Measurements from ENCODE around the gene GGT5. TPM values are rescaled to one million over a fixed set of nuclear protein-coding genes. Genes with fewer than 3 reads are reported as not detected.

GGT5 gene
- total RNA-seq, 1 donor from 2014 or later, result 21.1 TPM

DNA sequence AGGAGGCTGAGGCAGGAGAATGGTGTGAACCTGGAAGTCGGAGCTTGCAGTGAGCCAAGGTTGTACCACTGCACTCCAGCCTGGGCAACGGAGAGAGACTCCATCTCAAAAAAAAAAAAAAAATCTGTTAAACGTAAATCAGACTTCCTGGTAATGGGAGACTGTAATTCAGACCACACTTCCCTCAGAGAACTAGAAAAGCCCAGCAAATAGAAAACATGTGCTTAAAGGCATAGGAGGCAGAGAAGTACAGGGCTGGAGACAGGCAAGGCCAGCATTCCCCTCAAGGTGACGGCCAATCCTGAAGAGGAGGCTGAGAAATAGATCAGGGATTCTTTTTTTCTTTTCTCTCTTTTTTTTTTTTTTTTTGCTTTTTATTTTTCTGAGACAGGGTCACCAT, 8.2 kb downstream of the GGT5 start:
- H3K27me3 ChIP-seq (ENCODE audit: low read depth), result no peaks in the 10 kb centered on the region
- TF ChIP-seq, protein P1, sequence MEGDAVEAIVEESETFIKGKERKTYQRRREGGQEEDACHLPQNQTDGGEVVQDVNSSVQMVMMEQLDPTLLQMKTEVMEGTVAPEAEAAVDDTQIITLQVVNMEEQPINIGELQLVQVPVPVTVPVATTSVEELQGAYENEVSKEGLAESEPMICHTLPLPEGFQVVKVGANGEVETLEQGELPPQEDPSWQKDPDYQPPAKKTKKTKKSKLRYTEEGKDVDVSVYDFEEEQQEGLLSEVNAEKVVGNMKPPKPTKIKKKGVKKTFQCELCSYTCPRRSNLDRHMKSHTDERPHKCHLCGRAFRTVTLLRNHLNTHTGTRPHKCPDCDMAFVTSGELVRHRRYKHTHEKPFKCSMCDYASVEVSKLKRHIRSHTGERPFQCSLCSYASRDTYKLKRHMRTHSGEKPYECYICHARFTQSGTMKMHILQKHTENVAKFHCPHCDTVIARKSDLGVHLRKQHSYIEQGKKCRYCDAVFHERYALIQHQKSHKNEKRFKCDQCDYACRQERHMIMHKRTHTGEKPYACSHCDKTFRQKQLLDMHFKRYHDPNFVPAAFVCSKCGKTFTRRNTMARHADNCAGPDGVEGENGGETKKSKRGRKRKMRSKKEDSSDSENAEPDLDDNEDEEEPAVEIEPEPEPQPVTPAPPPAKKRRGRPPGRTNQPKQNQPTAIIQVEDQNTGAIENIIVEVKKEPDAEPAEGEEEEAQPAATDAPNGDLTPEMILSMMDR (IDR thresholded peaks at IDR 0.05; ENCODE audit: borderline replicate concordance), result no peak
- DNase-seq, result no peak
- no peaks in the 10 kb centered on the region for H3K9me3 ChIP-seq (replicated peaks)
- intact Hi-C loops (cut with micrococcal nuclease), result no loop called here
- H3K4me3 ChIP-seq, result no peak overlapping the region
- H3K36me3 ChIP-seq, result no peaks in the 10 kb centered on the region
- no peak overlapping the region for H3K27ac ChIP-seq (replicated peaks)
- H3K4me1 ChIP-seq, result peaks cover 3% of the 10 kb centered on the region

DNA sequence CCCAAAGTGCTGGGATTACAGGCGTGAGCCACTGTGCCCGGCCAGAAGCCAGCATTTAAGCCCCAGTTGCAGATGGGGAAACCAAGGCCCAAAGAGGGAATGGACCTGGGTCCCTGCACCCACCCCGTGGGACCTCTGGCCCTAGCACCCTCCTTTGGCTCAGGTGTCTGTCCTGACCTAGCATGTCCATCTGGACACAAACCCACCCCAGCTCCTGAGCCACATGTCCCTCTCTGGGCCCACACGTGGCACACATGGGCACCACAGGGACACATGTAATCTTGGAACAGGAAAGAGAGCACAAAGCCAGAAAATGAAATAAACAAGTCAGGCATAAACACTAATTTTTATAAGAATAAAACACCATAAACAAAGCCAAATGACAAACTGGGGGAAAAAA, 9.6 kb downstream of the GGT5 start:
- no peak for DNase-seq
- Histone ChIP-seq H3K27me3 (ENCODE audit: low read depth) (no peaks in the 10 kb centered on the region), H3K36me3 (peaks cover 6% of the 10 kb centered on the region), H3K4me1 (peaks cover 8% of the 10 kb centered on the region), H3K27ac (replicated peaks) (no peak overlapping the region), H3K4me3 (no peak overlapping the region), H3K9me3 (replicated peaks) (no peaks in the 10 kb centered on the region)
- intact Hi-C loops (cut with micrococcal nuclease), result no loop called here
- TF ChIP-seq, protein P1 (IDR thresholded peaks at IDR 0.05; ENCODE audit: borderline replicate concordance), result no peak

DNA sequence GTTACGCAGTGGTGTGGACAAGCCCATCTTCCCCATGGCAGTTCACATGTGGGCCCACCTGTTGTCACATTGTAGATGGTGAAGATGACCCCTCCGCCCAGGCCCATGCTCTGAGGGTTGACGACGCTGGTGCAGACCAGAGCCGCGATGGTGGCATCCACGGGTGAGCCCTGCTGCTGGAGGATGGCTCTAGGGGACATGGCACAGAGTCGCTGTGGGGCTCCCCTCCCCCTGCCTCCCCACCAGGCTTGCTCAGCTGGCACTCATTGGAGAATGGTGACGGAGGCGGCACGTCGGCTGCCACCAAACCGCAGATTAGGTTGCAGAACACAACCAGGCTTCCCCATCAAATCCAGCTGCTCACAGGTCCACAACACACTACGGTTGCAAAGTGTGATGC, 11.1 kb downstream of the GGT5 start:
- DNase-seq, result no peak
- intact Hi-C loops (cut with micrococcal nuclease), result no loop called here
- Histone ChIP-seq H3K4me1 (peaks cover 8% of the 10 kb centered on the region), H3K27me3 (ENCODE audit: low read depth) (no peaks in the 10 kb centered on the region), H3K9me3 (replicated peaks) (no peaks in the 10 kb centered on the region), H3K36me3 (peaks cover 21% of the 10 kb centered on the region), H3K27ac (replicated peaks) (no peak overlapping the region), H3K4me3 (no peak overlapping the region)
- TF ChIP-seq, protein P1 (IDR thresholded peaks at IDR 0.05; ENCODE audit: borderline replicate concordance), result no peak

DNA sequence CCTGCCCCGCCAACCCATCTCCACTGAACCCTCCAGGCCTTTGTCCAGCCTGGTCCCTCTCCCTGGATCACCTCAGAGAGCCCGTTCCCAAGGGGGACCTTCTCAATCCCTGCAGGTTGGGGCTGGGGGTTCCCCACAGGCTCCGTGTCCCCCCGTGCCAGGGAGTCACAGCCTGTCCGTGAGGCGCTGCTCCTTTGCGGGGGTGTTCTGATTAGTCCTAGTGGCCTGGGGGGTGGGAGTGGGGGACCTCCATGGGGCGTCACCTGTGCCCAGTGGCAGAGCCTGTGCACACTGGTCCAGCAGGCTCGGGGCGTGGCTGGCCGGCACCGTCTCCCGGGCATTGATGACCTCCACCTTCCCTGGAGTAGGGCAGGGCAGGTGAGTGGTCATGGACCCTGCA, 11.6 kb downstream of the GGT5 start:
- TF ChIP-seq, protein P1 (IDR thresholded peaks at IDR 0.05; ENCODE audit: borderline replicate concordance), result no peak
- H3K27me3 ChIP-seq (ENCODE audit: low read depth), result no peaks in the 10 kb centered on the region
- peaks cover 25% of the 10 kb centered on the region for H3K36me3 ChIP-seq
- H3K27ac ChIP-seq (replicated peaks), result no peak overlapping the region
- intact Hi-C loops (cut with micrococcal nuclease), result no loop called here
- H3K4me1 ChIP-seq, result peaks cover 8% of the 10 kb centered on the region
- no peak for DNase-seq
- no peaks in the 10 kb centered on the region for H3K9me3 ChIP-seq (replicated peaks)
- no peak overlapping the region for H3K4me3 ChIP-seq

DNA sequence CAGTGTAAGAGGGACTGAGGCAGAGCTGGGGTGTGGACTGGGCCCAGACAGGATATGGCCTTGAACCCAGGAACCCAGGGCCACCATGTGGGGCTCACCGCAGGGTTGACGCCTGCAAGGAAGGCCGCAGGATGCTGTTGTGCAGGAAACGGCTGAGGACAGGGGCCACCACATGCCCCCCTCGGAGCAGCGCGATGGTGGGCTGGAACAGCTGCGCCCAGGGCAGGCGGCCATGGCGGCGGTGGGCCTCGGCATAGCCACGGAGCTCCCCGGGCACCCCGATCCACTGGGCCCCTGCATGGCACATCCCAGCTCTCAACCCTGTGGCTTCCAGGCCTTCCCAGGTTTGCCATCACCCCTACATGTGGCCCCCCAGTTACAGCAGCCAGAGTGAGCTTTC, 12.2 kb downstream of the GGT5 start:
- DNase-seq, result no peak
- H3K27me3 ChIP-seq (ENCODE audit: low read depth), result no peaks in the 10 kb centered on the region
- peaks cover 8% of the 10 kb centered on the region for H3K4me1 ChIP-seq
- no peak overlapping the region for H3K27ac ChIP-seq (replicated peaks)
- TF ChIP-seq, protein P1 (IDR thresholded peaks at IDR 0.05; ENCODE audit: borderline replicate concordance), result no peak
- no peaks in the 10 kb centered on the region for H3K9me3 ChIP-seq (replicated peaks)
- peaks cover 29% of the 10 kb centered on the region for H3K36me3 ChIP-seq
- H3K4me3 ChIP-seq, result no peak overlapping the region
- intact Hi-C loops (cut with micrococcal nuclease), result no loop called here

DNA sequence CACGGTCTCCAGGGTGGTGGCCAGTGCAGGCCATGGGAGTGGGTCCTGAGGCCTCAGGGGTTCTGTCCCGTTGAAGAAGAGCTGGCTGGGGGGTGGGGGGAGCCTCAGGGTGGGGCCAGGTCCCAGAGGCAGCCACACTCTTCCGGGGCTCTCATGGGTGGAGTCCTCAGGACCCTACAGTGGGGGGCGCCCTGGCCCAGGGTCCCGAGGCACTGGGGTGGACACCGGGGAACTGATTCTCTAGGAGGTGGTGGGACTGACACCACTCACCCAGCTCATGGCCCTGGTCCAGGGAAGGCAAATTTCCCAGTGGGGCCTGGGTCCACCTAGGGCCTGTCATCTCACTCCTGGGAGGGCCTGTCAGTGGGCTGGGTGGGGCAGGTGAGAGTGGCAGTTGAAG, 12.8 kb downstream of the GGT5 start:
- no peaks in the 10 kb centered on the region for H3K9me3 ChIP-seq (replicated peaks)
- H3K36me3 ChIP-seq, result peaks cover 35% of the 10 kb centered on the region
- no peaks in the 10 kb centered on the region for H3K27me3 ChIP-seq (ENCODE audit: low read depth)
- TF ChIP-seq, protein P1 (IDR thresholded peaks at IDR 0.05; ENCODE audit: borderline replicate concordance), result no peak
- H3K4me3 ChIP-seq, result no peak overlapping the region
- intact Hi-C loops (cut with micrococcal nuclease), result no loop called here
- H3K27ac ChIP-seq (replicated peaks), result no peak overlapping the region
- DNase-seq, result no peak
- peaks cover 8% of the 10 kb centered on the region for H3K4me1 ChIP-seq
